CD14-positive monocyte (primary cell): ENCODE results near the gene EEF1G. TPM values are rescaled to one million over a fixed set of nuclear protein-coding genes. Genes with fewer than 3 reads are reported as not detected.

Experiments used
- DNase-seq, 3 donors: peaks; one replicate each; pipeline ENCODE4 v3.0.0-alpha.2; 2011 to 2022
- H2AFZ ChIP-seq: 2 replicates; pipeline ENCODE4 v1.6.0; 2012; ENCODE audit warnings: mild to moderate bottlenecking, low read depth, low read length, inconsistent platforms; ENCODE audit not compliant: insufficient read depth, poor library complexity, severe bottlenecking
- H3K27ac ChIP-seq, 2 donors: 1 replicate in 1 of 2; 2 replicates in 1 of 2; pipeline ENCODE4 v1.5.1; 2012 to 2013; ENCODE audit warnings: low read length in 2 of 2, control low read depth in 1 of 2, inconsistent platforms in 1 of 2, low read depth in 1 of 2, mild to moderate bottlenecking in 1 of 2
- H3K27me3 ChIP-seq, 2 donors: one replicate each; pipeline versions ENCODE4 v1.6.0 to v1.6.1; 2011 to 2013; ENCODE audit warnings: low read length in 2 of 2; ENCODE audit not compliant: control insufficient read depth in 2 of 2, insufficient read depth in 2 of 2
- H3K36me3 ChIP-seq, 2 donors: replicated peaks in 1 of 2; 1 replicate in 1 of 2; 2 replicates in 1 of 2; pipeline versions ENCODE4 v1.5.1 to v1.6.1; 2012 to 2013; ENCODE audit warnings: low read length in 2 of 2, control low read depth in 1 of 2, inconsistent platforms in 1 of 2, mild to moderate bottlenecking in 1 of 2; ENCODE audit not compliant: insufficient read depth in 2 of 2, control insufficient read depth in 1 of 2
- H3K4me1 ChIP-seq, 2 donors: 1 replicate in 1 of 2; 2 replicates in 1 of 2; pipeline versions ENCODE4 v1.5.1 to v1.6.1; 2012 to 2013; ENCODE audit warnings: low read length in 2 of 2, control low read depth in 1 of 2, inconsistent platforms in 1 of 2, mild to moderate bottlenecking in 1 of 2, moderate library complexity in 1 of 2; ENCODE audit not compliant: insufficient read depth in 2 of 2, control insufficient read depth in 1 of 2
- H3K4me2 ChIP-seq: replicated peaks from 2 replicates; pipeline ENCODE3; 2012; ENCODE audit warnings: low read length, moderate library complexity, mild to moderate bottlenecking; ENCODE audit not compliant: poor library complexity, severe bottlenecking; ENCODE audit errors: extremely low read depth
- H3K4me3 ChIP-seq, 3 experiments: fragments of 200-600 bp in 1 of 3; sonication (generic) in 1 of 3; replicated peaks in 1 of 3; 1 replicate in 2 of 3; 2 replicates in 1 of 3; pipeline ENCODE4 v1.5.1; 2011 to 2013; ENCODE audit warnings: low read length in 3 of 3, mild to moderate bottlenecking in 3 of 3, control low read depth in 2 of 3, low read depth in 2 of 3, inconsistent platforms in 1 of 3, moderate library complexity in 1 of 3
- H3K79me2 ChIP-seq: 2 replicates; pipeline ENCODE4 v1.6.0; 2012; ENCODE audit warnings: mild to moderate bottlenecking, control low read depth, inconsistent platforms, low read length, moderate library complexity; ENCODE audit not compliant: insufficient read depth
- H3K9ac ChIP-seq: 2 replicates; pipeline ENCODE4 v1.6.0; 2017; ENCODE audit warnings: low read length, mild to moderate bottlenecking; ENCODE audit not compliant: insufficient read depth, poor library complexity, severe bottlenecking
- H3K9me3 ChIP-seq, 2 donors: replicated peaks in 1 of 2; 1 replicate in 1 of 2; 2 replicates in 1 of 2; pipeline versions ENCODE4 v1.5.1 to v1.6.1; 2012 to 2013; ENCODE audit warnings: low read length in 2 of 2, control low read depth in 1 of 2; ENCODE audit not compliant: control insufficient read depth in 1 of 2, insufficient read depth in 1 of 2
- H4K20me1 ChIP-seq: 2 replicates; pipeline ENCODE4 v1.6.0; 2012; ENCODE audit warnings: mild to moderate bottlenecking, low read length, control low read depth, moderate library complexity; ENCODE audit not compliant: insufficient read depth
- H3K27ac Mint-ChIP-seq, 7 donors: one replicate each; pipeline ENCODE4 v1.8.0; 2020; ENCODE audit warnings: mild to moderate bottlenecking in 7 of 7, mixed read lengths in 7 of 7, moderate library complexity in 6 of 7, inconsistent platforms in 2 of 7
- H3K27me3 Mint-ChIP-seq, 3 donors: one replicate each; pipeline ENCODE4 v1.8.0; 2021 to 2022; ENCODE audit warnings: low read depth in 3 of 3, mild to moderate bottlenecking in 3 of 3, mixed read lengths in 3 of 3, moderate library complexity in 3 of 3, inconsistent platforms in 1 of 3
- H3K36me3 Mint-ChIP-seq, 2 donors: one replicate each; pipeline ENCODE4 v1.8.0; 2020; ENCODE audit warnings: mixed read lengths in 2 of 2, inconsistent platforms in 1 of 2, mild to moderate bottlenecking in 1 of 2
- H3K4me1 Mint-ChIP-seq: one replicate; pipeline ENCODE4 v1.8.0; 2020; ENCODE audit warnings: mild to moderate bottlenecking, mixed read lengths
- H3K4me3 Mint-ChIP-seq, 2 donors: one replicate each; pipeline ENCODE4 v1.8.0; 2020; ENCODE audit warnings: mild to moderate bottlenecking in 2 of 2, mixed read lengths in 2 of 2, moderate library complexity in 1 of 2
- H3K9me3 Mint-ChIP-seq, 7 donors: one replicate each; pipeline ENCODE4 v1.8.0; 2020 to 2022; ENCODE audit warnings: mixed read lengths in 7 of 7, mild to moderate bottlenecking in 6 of 7, moderate library complexity in 6 of 7, inconsistent platforms in 2 of 7
- CTCF ChIP-seq: fragments of 200-600 bp; IDR thresholded peaks from one replicate; pipeline ENCODE4 v1.8.0; 2022; ENCODE audit warnings: antibody characterized with exemption, mild to moderate bottlenecking
- WGBS: methylation state at CpG from one replicate; pipeline ENCODE4 v1.1.5; 2013; ENCODE audit warnings: missing lambda C conversion rate; ENCODE audit not compliant: insufficient coverage; 5-methylcytosine and 5-hydroxymethylcytosine counted together
- intact Hi-C, 2 donors: fragments of 100-400 bp; cut with micrococcal nuclease; formaldehyde crosslinking; loops; one replicate each; pipeline versions ENCODE4 v1.15.0 to v1.15.1; 2023
- polyA plus RNA-seq, 3 donors: library from polyadenylated mRNA; depleted of rRNA in 1 of 3; unstranded in 2 of 3; stranded (reverse) in 1 of 3; fragments of 300-500 nt in 2 of 3; fragments of >200 nt in 1 of 3; fragmentation: Illumina TruSeq in 2 of 3; gene quantifications; 1 replicate in 2 of 3; 2 replicates in 1 of 3; pipeline ENCODE4 v1.2.3, GENCODE V29; 2012 to 2021

The EEF1G gene
- polyA plus RNA-seq, 3 donors = 490 to 603 (median 491) TPM

- peaks cover 100% of the 10 kb centered on the region for H4K20me1 ChIP-seq
- no peak overlapping the region for H2AFZ ChIP-seq
Observed at GRCh38 chr11:62539238-62539925, 34.3 kb downstream of the EEF1G start.

More at GRCh38 chr11:62539238-62539925, 34.3 kb downstream of the EEF1G start:
- H3K4me3 ChIP-seq = peak overlapping the region in 1 of 3 experiments; percentile 87
- no peaks in the 10 kb centered on the region for H3K9me3 ChIP-seq
- peaks cover 63 to 66% of the 10 kb centered on the region in 2 donors for H3K4me1 ChIP-seq
- peak overlapping the region; percentile 75 to 100 (median 84) for H3K27ac Mint-ChIP-seq
- 73% methylated on average over 6 of the region's 13 CpGs for WGBS
- peaks cover 33% of the 10 kb centered on the region in 2 donors for H3K36me3 ChIP-seq
- peaks cover 30 to 66% of the 10 kb centered on the region in 2 donors for H3K36me3 Mint-ChIP-seq
- peak overlapping the region; percentile 82 to 99 for H3K27ac ChIP-seq
- H3K27me3 ChIP-seq = no peaks in the 10 kb centered on the region
- intact Hi-C loops = no loop called here
- no peak for TF ChIP-seq CTCF
- peaks cover 100% of the 10 kb centered on the region for H3K79me2 ChIP-seq
- peak; percentile 54 to 70 (median 61) for DNase-seq
- H3K27me3 Mint-ChIP-seq = peaks cover 0 to 6% (median 0%) of the 10 kb centered on the region in 3 donors
- peaks cover 0 to 2% (median 0%) of the 10 kb centered on the region in 7 donors for H3K9me3 Mint-ChIP-seq
- H3K4me2 ChIP-seq = peak overlapping the region; percentile 94
- H3K4me1 Mint-ChIP-seq = peaks cover 63% of the 10 kb centered on the region
- no peak overlapping the region for H3K9ac ChIP-seq
- no peak overlapping the region for H3K4me3 Mint-ChIP-seq
